Esophagus squamous epithelium (tissue), 4 donors: Measurements from ENCODE around the gene EPHA5.

Experiments
- POLR2A ChIP-seq, 4 donors: fragments of 450-650 bp; IDR thresholded peaks; one replicate each; pipeline ENCODE4 v1.6.1; 2017; ENCODE audit warnings: antibody characterized with exemption in 4 of 4, mild to moderate bottlenecking in 4 of 4, moderate library complexity in 3 of 4
- TF ChIP-seq, protein P1 (sequence below), 6 experiments: fragments of 450-650 bp in 4 of 6; fragments of 200-600 bp in 2 of 6; sonication (generic) in 2 of 6; IDR thresholded peaks; one replicate each; pipeline ENCODE4 v1.5.1; 2016 to 2019; ENCODE audit warnings: antibody characterized with exemption in 6 of 6, mild to moderate bottlenecking in 4 of 6, moderate library complexity in 4 of 6

DNA sequence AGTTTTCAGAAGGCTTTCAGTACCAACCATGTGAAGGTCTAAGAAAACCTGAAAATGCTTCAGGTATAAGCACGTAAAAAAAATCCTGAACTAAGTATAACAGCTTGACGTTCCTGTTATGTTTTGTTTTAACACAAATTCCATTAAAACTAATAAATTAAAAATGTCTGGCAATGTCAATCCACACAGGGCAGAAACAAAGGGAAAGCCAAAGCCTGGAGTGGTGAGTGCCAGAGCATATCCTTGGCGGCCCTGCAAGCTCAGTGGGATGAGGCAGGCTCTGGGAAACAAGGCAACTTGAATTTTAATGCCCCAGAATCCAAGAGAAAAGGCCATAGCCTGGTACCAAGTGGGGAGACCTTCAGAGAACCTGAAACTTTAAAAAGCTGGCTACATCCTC, 78.2 kb downstream of the EPHA5 start:
- TF ChIP-seq, protein P1, sequence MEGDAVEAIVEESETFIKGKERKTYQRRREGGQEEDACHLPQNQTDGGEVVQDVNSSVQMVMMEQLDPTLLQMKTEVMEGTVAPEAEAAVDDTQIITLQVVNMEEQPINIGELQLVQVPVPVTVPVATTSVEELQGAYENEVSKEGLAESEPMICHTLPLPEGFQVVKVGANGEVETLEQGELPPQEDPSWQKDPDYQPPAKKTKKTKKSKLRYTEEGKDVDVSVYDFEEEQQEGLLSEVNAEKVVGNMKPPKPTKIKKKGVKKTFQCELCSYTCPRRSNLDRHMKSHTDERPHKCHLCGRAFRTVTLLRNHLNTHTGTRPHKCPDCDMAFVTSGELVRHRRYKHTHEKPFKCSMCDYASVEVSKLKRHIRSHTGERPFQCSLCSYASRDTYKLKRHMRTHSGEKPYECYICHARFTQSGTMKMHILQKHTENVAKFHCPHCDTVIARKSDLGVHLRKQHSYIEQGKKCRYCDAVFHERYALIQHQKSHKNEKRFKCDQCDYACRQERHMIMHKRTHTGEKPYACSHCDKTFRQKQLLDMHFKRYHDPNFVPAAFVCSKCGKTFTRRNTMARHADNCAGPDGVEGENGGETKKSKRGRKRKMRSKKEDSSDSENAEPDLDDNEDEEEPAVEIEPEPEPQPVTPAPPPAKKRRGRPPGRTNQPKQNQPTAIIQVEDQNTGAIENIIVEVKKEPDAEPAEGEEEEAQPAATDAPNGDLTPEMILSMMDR (IDR thresholded peaks at IDR 0.05): no peak
- no peak for TF ChIP-seq POLR2A (IDR thresholded peaks at IDR 0.05)
